Activated T-cell treated with anti-CD3 and anti-CD28 coated beads for 48 hours (primary cell): ENCODE measurements around the gene BRD9.
"Not testable (repeated sequence)": the region's sequence is repeated elsewhere in the genome, so short reads cannot be mapped to it uniquely, and the experiment has no call there.

Experiments
- DNase-seq: peaks from one replicate; pipeline ENCODE4 v3.0.0-alpha.2; 2020; ENCODE audit warnings: low read depth

Gene BRD9

DNA sequence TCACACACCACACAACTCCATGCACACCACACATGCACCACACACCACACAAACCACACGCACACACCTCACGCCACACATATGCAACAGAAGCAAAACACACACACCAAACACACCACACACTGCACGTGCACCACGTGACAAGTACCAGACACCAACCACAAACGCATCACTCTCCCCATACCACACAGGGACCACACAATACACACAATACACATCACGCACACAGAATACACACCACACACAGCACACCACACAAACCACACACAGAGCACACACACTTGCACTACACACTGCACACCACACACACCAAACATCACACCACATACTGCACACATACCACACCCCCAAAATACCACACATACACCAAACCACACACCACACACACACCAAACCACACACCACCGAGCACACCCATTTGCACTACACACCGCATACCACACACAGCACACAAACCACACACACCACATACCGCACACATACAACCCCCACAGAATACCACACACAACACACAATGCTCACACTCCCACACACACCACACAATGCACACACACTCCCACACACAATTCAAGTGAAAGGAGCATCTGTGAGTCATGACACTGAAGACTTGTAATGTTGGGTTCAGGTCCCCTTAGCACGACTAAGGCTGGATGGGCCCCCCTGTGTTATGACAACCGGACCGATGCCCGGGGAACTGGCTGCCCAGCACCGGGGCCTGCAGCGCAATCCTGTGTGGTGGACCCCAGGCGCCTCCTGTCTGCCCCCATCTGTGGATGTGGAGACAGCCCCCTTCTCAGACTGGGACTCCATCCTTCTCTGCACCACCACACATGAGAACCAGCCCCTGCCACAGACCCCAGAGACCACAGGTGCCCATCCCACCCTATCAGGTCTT is 35.8 kb downstream of the BRD9 start:
- DNase-seq, result no peak

DNA sequence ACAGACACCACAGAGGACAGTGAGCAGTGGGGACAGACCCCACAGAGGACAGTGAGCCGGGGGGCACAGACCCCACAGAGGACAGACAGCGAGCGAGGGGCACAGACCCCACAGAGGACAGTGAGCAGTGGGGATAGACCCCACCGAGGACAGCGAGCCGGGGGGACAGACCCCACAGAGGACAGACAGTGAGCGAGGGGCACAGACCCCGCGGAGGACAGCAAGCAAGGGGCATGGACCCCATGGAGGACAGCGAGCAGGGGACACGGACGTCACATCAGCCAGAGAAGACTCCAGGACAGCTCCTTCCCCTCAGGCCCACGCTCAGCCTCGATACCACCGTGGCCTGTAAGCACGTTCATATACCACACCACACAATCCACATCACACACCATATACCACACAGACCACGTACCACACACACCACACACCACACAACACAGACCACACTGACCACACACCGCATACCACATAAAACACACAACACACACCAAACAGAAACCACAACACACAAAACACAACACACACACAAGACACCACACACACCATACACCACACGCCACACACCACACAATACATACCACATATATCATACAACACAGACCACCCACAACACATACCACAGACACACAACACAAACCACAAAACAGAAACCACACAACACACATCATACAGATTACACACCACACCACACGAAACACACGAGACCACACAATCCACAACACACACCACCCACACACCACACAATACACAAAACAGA is 36.6 kb downstream of the BRD9 start:
- DNase-seq, result no peak

DNA sequence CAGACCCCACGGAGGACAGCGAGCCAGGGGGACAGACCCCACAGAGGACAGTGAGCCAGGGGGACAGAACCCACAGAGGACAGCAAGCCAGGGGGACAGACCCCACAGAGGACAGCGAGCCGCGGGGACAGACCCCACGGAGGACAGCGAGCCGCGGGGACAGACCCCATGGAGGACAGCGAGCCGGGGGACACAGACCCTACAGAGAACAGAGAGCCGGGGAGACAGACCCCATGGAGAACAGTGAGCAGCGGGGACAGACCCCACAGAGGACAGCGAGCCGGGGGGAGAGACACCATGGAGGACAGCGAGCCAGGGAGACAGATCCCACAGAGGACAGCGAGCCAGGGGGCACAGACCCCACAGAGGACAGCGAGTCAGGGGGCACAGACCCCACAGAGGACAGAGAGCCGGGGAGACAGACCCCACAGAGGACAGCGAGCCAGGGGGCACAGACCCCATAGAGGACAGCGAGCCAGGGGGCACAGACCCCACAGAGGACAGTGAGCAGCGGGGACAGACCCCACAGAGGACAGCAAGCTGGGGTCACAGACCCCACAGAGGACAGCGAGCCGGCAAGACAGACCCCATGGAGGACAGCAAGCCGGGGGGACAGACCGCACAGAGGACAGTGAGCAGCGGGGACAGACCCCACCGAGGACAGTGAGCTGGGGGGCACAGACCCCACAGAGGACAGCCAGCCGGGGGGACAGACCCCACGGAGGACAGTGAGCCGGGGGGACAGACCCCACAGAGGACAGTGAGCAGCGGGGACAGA is 37.4 kb downstream of the BRD9 start:
- no peak for DNase-seq

DNA sequence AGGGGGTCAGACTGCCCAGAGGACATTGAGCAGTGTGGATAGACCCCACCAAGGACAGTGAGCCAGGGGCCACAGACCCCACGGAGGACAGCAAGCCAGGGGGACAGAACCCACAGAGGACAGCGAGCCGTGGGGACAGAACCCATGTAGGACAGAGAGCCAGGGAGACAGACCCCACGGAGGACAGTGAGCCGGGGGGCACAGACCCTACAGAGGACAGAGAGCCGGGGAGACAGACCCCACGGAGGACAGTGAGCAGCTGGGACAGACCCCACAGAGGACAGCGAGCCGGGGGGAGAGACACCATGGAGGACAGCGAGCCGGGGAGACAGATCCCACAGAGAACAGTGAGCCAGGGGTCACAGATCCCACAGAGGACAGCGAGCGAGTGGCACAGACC is 38.4 kb downstream of the BRD9 start:
- no peak for DNase-seq

DNA sequence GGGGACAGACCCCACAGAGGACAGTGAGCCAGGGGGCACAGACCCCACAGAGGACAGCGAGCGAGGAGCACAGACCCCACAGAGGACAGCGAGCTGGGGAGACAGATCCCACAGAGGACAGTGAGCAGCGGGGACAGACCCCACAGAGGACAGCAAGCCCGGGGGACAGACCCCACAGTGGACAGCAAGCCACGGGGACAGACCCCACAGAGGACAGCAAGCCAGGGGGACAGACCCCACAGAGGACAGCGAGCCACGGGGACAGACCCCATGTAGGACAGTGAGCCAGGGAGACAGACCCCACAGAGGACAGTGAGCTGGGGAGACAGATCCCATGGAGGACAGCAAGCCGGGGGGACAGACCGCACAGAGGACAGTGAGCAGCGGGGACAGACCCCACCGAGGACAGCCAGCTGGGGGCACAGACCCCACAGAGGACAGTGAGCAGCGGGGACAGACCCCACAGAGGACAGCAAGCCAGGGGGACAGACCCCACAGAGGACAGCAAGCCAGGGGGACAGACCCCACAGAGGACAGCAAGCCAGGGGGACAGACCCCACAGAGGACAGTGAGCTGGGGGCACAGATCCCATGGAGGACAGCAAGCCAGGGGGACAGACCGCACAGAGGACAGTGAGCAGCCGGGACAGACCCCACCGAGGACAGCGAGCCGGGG is 39.0 kb downstream of the BRD9 start:
- not testable (repeated sequence) for DNase-seq

DNA sequence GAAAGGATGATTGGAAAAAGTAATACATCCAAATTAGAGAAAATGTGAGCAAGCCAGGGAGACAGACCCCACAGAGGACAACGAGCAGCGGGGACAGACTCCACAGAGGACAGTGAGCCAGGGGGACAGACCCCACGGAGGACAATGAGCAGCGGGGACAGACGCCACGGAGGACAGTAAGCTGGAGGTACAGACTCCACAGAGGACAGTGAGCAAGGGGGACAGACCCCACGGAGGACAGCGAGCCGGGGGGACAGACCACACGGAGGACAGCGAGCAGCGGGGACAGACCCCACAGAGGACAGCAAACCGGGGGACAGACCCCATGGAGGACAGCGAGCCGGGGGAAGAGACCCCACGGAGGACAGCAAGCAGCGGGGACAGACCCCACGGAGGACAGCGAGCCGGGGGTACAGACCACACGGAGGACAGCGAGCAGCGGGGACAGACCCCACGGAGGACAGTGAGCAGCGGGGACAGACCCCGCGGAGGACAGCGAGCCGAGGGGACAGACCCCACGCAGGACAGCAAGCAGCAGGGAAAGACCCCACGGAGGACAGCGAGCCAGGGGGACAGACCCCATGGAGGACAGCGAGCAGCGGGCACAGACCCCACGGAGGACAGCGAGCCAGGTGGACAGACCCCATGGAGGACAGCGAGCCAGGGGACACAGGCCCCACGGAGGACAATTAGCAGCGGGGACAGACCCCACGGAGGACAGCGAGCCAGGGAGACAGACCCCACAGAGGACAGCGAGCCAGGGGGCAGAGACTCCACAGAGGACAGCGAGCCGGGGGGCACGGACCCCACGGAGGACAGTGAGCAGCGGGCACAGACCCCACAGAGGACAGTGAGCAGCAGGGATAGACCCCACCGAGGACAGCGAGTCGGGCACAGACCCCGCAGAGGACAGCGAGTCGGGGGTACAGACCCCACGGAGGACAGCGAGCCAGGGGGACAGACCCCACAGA is 39.9 kb downstream of the BRD9 start:
- no peak for DNase-seq

DNA sequence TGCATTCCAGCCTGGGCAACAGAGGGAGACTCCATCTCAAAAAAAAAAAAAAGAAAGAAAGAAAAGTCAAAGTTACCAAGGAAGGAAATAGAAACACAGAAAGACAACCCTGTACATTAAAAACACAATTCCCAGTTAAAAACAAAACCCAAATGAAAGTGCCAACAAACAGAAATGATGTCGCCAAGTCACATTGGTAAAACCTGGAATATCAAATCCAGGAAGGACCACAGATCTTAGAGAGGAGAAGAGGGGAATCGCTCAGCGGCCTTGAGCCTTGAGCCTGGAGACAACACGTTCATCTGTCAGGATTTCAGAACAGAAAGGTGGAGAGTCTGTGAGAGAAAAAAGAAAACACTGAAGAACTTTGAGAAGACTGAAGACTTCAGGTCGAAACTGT is 40.6 kb downstream of the BRD9 start:
- DNase-seq, result no peak

DNA sequence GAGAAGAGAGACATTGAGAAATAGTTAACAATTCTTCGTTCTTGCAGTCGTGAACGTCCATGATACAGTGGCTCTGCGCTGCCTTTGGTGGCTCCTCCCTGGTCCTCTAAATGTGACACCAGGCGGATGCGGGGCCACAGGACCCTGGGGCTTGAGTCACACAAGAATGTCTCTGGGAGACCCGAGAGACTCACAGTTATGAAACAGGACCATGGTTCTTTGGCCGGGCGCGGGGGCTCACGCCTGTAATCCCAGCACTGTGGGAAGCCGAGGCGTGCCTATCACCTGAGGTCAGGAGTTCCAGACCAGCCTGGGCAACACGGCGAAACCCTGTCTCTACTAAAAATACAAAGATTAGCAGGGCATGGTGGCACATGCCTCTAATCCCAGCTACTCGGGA is 41.0 kb downstream of the BRD9 start:
- DNase-seq, result no peak

DNA sequence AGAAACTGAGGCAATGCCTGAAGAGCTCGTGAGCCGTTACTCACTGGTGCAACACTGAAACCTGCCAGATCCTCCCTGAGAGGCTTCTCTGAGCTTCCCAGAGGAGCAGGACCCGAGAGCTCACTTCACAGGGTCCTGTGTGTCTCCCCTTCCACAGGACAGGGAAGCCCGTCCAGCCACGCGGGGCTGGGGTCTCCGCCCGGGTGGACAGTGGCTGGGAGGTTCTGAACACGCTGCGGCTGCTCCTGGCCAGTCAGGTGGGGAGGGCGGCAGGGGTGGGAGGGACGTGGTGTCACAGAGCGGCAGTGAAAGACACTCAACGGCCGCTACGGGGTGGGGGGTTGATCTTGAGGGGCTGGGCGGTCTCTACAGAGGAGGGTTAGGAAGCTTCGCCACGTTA is 41.5 kb downstream of the BRD9 start:
- DNase-seq, result no peak

DNA sequence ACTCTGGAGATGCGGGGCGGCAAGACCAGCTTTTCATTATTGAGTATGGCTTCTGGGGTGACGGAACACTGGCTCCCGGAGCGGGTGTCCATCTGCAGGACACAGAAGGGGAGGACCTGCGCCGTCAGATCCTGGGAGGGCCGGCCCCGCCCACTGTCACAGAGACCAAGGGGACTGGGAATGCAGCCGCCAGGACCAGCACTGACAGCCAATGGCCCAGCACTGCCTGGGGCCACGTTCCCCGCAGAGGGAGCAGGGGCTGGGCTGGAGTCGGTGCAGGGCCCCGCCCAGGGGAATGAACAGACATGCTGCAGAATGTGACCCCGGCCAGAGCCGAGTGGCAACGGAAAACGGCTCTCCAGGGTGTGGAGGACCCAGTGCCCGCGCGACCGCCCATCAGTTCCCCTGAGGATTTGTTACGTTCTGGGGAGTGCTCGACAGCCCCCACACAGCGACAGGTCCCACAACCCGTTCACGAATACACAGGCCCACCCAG is 42.0 kb downstream of the BRD9 start, which contains the start of gene ZDHHC11:
ZDHHC11 (minus strand) TSS at position 476 of the 496 bp plus-strand sequence; CDS start at position 92, 384 bp downstream.
- DNase-seq, result no peak

DNA sequence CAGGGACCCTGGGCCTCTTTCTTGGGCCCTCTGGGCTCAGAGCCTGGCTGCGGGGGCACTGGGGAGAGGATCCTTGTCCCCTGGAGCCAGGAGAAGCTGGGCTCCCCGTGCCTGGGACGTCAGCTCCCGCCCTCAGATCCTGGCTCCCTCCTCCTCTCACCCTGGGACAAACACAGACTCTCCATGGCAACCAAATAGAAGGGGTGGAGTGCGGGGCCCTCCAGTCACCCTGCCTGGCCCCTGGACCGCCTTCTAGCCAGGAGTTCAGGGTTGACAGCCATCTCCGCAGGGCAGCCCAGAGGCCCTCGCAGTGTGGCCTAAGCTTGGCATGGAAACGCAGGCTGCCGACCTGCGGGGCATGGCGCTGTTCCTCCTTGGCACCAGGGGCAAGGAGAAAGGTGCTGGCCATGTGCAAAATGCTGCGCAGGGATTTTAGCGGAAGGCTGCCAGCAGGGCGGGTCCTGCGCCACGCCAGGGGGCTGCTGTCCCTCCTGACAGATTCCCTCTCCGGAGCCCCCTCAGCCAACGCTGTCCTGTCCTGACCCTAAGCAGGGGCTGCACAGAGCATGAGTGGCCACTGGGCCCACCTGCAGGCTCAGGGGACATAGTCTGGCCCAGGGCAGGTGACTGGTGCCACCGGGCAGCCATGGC is 42.8 kb downstream of the BRD9 start:
- DNase-seq, result no peak

DNA sequence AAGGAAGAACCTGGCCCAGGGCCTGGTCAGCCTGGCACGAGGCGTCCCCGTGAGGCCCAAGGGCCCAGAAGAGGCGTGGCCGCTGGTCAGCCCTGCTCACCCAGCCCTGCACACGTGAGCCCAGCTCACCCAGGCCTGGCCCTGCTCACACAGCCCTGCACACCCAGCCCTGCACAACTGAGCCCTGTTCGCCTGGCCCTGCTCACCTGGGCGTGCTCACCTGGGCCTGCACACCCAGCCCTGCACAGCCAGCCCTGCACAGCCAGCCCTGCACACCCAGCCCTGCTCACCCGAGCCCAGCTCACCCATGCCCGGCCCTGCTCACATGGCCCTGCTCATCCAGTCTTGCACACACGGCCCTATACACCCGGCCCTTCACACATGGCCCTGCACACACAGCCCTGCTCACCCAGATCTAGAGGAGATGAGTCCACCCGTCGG is 43.9 kb downstream of the BRD9 start:
- DNase-seq, result no peak

DNA sequence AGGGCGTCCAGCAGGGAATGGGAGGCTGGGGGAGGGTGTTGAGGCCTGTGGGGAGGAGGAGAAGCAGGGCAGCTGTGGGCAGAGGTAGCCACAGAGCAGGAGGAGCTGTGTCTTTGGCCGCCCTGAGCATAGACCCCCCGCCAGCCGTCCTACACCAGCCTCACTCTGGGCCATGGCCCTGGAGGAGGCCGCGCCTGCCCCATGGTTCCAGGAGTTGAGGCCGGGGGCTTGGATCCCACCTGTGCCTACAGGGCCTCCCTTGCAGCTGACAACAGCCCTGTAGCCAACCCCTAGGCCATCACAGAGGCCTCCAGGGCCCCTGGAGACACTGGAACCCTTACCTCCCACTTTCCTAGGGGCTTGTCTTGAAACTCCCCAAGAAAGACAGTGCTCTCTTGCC is 44.9 kb downstream of the BRD9 start:
- not testable (repeated sequence) for DNase-seq

DNA sequence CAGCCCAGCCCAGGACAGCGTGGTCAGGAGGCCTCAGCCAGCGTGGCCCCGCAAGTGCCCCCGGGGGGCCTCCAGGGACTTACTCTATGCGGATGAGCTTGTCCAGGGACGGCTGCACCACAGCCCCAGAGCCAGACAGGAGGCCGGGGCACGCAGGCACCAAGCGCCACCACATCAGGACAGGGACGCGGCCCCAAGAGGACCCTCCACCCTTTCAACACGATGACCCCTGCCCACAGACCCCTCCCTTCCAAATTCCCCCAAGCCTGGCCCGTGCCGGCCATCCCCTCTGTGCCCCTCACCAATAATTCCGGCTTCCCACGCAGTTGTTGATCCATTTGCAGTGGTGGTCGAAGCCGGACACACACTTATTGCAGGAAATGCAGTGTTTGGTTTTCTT is 45.4 kb downstream of the BRD9 start:
- not testable (repeated sequence) for DNase-seq

DNA sequence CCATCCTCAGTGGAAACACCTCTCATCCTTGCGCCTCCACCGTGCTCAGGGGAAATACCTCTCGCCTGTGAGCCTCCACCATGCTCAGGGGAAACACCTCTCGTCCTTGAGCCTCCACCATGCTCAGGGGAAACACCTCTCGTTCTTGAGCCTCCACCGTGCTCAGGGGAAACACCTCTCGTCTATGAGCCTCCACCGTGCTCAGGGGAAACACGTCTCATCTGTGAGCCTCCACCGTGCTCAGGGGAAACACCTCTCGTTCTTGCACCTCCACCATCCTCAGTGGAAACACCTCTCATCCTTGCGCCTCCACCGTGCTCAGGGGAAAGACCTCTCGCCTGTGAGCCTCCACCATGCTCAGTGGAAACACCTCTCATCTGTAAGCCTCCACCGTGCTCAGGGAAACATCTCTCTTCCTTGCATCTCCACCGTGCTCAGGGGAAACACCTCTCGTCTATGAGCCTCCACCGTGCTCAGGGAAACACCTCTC is 46.0 kb downstream of the BRD9 start:
- not testable (repeated sequence) for DNase-seq

DNA sequence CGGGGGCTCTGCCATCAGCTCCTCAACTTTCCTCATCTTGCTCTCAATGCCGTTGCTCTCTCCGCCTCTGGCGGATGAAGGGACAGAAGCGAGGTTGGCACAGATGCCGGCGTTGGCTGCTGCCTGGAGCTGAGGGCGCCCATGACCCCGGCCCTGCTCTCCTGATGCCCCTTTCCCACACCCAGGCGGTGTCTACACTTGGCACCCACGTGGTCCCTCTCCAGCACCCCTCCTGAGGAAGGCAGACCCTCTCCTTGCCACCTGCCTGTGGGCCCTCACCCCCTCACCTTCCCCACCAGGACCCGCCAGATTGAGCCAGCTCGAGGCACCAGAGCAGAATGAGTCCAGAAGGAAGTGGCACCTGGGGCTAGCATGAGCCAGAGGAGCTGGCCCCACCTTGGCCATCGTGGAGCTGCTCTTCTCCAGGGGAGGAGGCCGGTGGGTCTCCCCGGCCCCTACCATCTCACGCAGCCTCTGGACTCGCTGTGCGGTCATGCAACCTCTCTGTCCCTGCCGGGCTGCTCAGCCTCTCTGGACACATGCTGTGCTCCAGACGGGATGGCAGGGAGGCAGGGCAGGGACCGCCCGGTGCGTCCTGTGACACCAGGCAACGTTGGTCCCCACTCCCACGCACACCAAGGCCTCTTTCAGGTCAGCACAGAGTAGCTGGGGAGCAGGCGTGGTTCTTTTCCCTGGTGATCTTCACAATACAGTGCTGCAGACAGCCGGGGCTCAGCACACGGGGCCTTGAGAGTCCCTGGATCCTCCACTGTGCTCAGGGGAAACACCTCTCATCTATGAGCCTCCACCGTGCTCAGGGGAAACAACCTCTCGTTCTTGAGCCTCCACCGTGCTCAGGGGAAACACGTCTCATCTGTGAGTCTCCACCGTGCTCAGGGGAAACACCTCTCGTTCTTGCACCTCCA is 46.7 kb downstream of the BRD9 start:
- DNase-seq, result not testable (repeated sequence)

DNA sequence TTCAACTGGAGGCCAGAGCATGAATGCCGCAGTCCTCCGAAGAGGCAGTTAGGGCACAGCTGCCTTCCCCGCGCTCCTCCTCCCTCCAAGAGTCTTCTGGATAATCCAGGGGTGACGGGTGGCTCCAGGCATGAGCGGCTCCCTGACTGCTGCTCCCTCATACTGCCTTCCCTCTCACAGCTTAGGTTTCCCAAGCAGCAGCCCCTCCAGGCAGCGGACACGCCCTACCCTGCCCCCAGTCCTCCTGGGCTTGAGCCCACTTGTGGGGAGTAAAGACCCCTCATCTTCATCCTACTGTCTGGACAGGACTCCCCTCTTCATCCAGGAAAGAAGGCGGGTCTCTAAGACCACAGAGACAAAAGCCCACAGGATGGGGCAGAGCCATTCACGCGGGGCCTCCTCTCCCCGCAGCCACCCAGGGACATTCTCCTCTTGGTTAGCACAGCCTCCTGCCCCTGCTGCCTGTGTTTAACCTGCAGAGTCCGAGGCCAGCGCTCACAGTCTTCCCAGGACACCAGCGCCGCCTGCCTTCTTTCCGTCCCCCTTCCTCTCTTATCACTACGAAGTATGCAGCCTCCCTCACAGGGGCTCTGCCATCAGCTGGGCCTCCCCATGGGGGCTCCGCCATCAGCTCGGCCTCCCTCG is 47.4 kb downstream of the BRD9 start:
- not testable (repeated sequence) for DNase-seq

DNA sequence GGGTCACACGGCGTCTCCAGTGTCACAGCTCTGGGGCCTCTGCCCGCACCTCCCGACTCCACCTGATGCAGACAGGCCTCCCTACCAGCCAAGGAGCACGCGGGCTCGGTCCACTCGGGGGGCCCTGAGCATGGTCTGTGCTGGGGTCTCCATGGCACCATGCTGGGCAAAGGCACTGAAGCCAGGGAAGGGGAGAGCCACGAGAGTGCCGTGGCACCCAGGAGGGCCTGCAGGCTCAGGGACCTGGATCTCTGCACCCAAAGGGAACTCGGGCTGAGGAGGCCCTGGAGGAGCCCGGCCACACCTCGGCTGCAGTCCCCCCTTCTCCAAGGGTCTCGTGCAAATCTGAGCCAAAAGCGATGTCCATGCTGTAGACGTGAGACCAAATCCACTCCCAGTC is 48.2 kb downstream of the BRD9 start:
- not testable (repeated sequence) for DNase-seq
